Measurements from ENCODE around the gene CD9. TPM values are rescaled to one million over a fixed set of nuclear protein-coding genes. Genes with fewer than 3 reads are reported as not detected.

CD9 gene
- total and polyA plus RNA-seq, 2 of the 8 experiments (the other 6 are each of a cell fraction or from before 2014, with no cell fraction given): 168 to 319 TPM

GRCh38 chr12:6278439-6279255 is 78.4 kb downstream of the CD9 start (continued):
- peak; percentile 77 for TF ChIP-seq CREB1 (IDR thresholded peaks at IDR 0.05)
- TF ChIP-seq CTCF (IDR thresholded peaks at IDR 0.05; ENCODE audit: control extremely low read depth in 1 of 3, insufficient read depth in 1 of 3, low read depth in 1 of 3, low read length in 3 of 3): peak; percentile 82 to 87 (median 86)
- TF ChIP-seq SIN3A (conservative IDR thresholded peaks at IDR 0.05 in 1 of 2, IDR thresholded peaks at IDR 0.05 in 1 of 2; ENCODE audit: low read depth in 1 of 2, low read length in 2 of 2): peak in 1 of 2 experiments; percentile 32; a peak in 1 of 4 replicates
- no peak for TF ChIP-seq EZH2 (IDR thresholded peaks at IDR 0.05; ENCODE audit: low read depth, low read length, severe bottlenecking)
- peak; percentile 91 for TF ChIP-seq JUND (IDR thresholded peaks at IDR 0.05; ENCODE audit: low read length)
- 0 out of 2 replicates have a peak, but pooled peaks have one; percentile 23 for TF ChIP-seq JUN (IDR thresholded peaks at IDR 0.05; ENCODE audit: low read depth, low read length)
- TF ChIP-seq SRF (IDR thresholded peaks at IDR 0.05; ENCODE audit: low read depth, low read length): no peak
- TF ChIP-seq KDM4A (IDR thresholded peaks at IDR 0.05; ENCODE audit: low read depth, low read length, severe bottlenecking): peak; percentile 60
- no peak for TF ChIP-seq CHD2 (IDR thresholded peaks at IDR 0.05; ENCODE audit: low read length)

Measured in H1 (cell line).